Measurements from ENCODE around the gene GRIP2. TPM values are rescaled to one million over a fixed set of nuclear protein-coding genes. Genes with fewer than 3 reads are reported as not detected.

The GRIP2 gene
- total RNA-seq, 1 experiment from 2014 or later = not detected

- no peaks in the 10 kb centered on the region for H3K4me1 Mint-ChIP-seq (ENCODE audit: insufficient read depth, unreplicated experiment)
- TF ChIP-seq, protein P1, sequence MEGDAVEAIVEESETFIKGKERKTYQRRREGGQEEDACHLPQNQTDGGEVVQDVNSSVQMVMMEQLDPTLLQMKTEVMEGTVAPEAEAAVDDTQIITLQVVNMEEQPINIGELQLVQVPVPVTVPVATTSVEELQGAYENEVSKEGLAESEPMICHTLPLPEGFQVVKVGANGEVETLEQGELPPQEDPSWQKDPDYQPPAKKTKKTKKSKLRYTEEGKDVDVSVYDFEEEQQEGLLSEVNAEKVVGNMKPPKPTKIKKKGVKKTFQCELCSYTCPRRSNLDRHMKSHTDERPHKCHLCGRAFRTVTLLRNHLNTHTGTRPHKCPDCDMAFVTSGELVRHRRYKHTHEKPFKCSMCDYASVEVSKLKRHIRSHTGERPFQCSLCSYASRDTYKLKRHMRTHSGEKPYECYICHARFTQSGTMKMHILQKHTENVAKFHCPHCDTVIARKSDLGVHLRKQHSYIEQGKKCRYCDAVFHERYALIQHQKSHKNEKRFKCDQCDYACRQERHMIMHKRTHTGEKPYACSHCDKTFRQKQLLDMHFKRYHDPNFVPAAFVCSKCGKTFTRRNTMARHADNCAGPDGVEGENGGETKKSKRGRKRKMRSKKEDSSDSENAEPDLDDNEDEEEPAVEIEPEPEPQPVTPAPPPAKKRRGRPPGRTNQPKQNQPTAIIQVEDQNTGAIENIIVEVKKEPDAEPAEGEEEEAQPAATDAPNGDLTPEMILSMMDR (IDR thresholded peaks at IDR 0.05; ENCODE audit: unreplicated experiment) = no peak
- POLR2A ChIA-PET = no interaction called here
- H3K9me3 Mint-ChIP-seq (ENCODE audit: unreplicated experiment) = no peaks in the 10 kb centered on the region
- intact Hi-C loops (cut with micrococcal nuclease) = no loop called here
- CTCF ChIA-PET = interaction anchor here (0.6 to 0.8 kb wide), 2 partner anchors 45 to 160 kb away, joined by 3 to 5 read pairs; no protein-coding TSS in a partner anchor
- H3K27me3 Mint-ChIP-seq (ENCODE audit: insufficient read depth, unreplicated experiment) = peaks cover 9% of the 10 kb centered on the region
- no peak overlapping the region for H3K27ac Mint-ChIP-seq (ENCODE audit: low read depth, unreplicated experiment)
- DNase-seq (ENCODE audit: unreplicated experiment) = no peak
- no peak overlapping the region for H3K4me3 Mint-ChIP-seq (ENCODE audit: unreplicated experiment)
- H3K36me3 Mint-ChIP-seq (ENCODE audit: insufficient read depth, unreplicated experiment) = peaks cover 4% of the 10 kb centered on the region
- BruUV-seq (replicated peaks) = no TSS peak
Measured at GRCh38 chr3:14513566-14514322, 26.4 kb downstream of the GRIP2 start.

DNA sequence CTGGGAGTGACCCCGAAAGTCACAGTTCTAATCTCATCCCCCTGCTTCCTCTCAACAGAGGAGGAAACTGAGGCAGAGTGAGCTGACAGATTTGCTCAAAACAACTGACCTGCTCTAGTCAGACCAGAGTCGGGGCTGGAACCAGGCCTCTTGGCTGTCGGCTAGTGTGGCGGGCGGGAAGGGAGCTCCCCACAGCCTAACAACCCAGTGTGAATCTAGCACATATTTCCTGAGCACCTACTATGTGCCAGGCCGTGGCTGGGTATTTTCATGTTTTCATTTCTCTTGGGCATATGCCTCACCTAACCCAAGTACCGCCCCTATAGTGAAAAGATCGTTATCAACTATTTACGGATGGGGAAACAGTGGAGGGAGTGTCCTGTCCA lies 27.2 kb downstream of the GRIP2 start:
- Mint-ChIP-seq H3K4me3 (ENCODE audit: unreplicated experiment) (no peak overlapping the region), H3K9me3 (ENCODE audit: unreplicated experiment) (no peaks in the 10 kb centered on the region), H3K4me1 (ENCODE audit: insufficient read depth, unreplicated experiment) (no peaks in the 10 kb centered on the region), H3K27ac (ENCODE audit: low read depth, unreplicated experiment) (no peak overlapping the region), H3K27me3 (ENCODE audit: insufficient read depth, unreplicated experiment) (peaks cover under 1% of the 10 kb centered on the region), H3K36me3 (ENCODE audit: insufficient read depth, unreplicated experiment) (peaks cover 4% of the 10 kb centered on the region)
- TF ChIP-seq, protein P1 (IDR thresholded peaks at IDR 0.05; ENCODE audit: unreplicated experiment) = no peak
- intact Hi-C loops (cut with micrococcal nuclease) = no loop called here
- DNase-seq (ENCODE audit: unreplicated experiment) = no peak
- ChIA-PET POLR2A (no interaction called here), CTCF (interaction anchor here (0.6 kb wide), 2 partner anchors 44 to 138 kb away, joined by 3 read pairs; no protein-coding TSS in a partner anchor)
- BruUV-seq (replicated peaks) = no TSS peak

GRCh38 chr3:14512281-14512941 lies 27.7 kb downstream of the GRIP2 start:
- TF ChIP-seq, protein P1 (IDR thresholded peaks at IDR 0.05; ENCODE audit: unreplicated experiment) = no peak
- Mint-ChIP-seq H3K36me3 (ENCODE audit: insufficient read depth, unreplicated experiment) (peaks cover 4% of the 10 kb centered on the region), H3K9me3 (ENCODE audit: unreplicated experiment) (no peaks in the 10 kb centered on the region), H3K27ac (ENCODE audit: low read depth, unreplicated experiment) (no peak overlapping the region), H3K4me3 (ENCODE audit: unreplicated experiment) (no peak overlapping the region), H3K27me3 (ENCODE audit: insufficient read depth, unreplicated experiment) (no peaks in the 10 kb centered on the region), H3K4me1 (ENCODE audit: insufficient read depth, unreplicated experiment) (no peaks in the 10 kb centered on the region)
- DNase-seq (ENCODE audit: unreplicated experiment) = no peak
- BruUV-seq (replicated peaks) = no TSS peak
- ChIA-PET CTCF (interaction anchor here (0.6 to 1.4 kb wide), 2 partner anchors 138 to 409 kb away, joined by 3 read pairs; no protein-coding TSS in a partner anchor), POLR2A (no interaction called here)
- intact Hi-C loops (cut with micrococcal nuclease) = no loop called here

DNA sequence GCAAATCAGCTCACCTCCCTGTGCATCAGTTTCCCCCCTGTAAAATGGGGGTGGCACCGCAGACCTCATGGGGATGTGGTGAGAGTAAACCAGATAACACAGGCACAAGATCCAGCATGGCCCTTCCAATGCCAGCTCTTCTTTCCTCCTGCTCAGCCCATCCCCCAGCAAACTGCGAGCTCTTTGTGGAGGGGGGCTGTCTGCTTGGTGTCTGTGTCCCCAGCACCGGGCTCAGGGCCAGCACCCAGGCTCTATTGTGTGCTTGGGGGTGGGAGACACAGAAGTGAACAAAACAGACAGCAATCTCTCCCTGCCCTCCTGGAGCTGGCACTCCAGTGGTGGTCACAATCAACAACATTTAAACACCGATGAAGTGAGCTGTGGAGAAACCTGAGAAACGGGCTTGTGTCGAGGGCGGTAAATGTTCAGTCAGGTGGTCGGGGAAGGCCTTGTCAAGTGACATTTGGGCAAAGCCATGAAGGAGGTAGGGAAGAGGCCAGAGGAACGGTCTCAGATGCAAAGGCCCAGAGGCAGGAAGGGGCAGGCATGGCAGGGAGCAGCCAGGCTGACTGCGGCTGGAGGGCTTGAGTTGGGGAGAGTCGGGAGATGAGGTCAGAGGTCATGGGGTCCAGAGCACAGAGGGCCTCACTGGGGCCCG lies 28.4 kb downstream of the GRIP2 start:
- intact Hi-C loops (cut with micrococcal nuclease) = no loop called here
- CTCF ChIA-PET = interaction anchor here (0.6 to 1.4 kb wide), 3 partner anchors 12 to 413 kb away, joined by 3 to 4 read pairs (median 3); no protein-coding TSS in a partner anchor
- Mint-ChIP-seq H3K27me3 (ENCODE audit: insufficient read depth, unreplicated experiment) (no peaks in the 10 kb centered on the region), H3K4me1 (ENCODE audit: insufficient read depth, unreplicated experiment) (no peaks in the 10 kb centered on the region), H3K4me3 (ENCODE audit: unreplicated experiment) (no peak overlapping the region), H3K27ac (ENCODE audit: low read depth, unreplicated experiment) (no peak overlapping the region), H3K9me3 (ENCODE audit: unreplicated experiment) (no peaks in the 10 kb centered on the region), H3K36me3 (ENCODE audit: insufficient read depth, unreplicated experiment) (peaks cover 4% of the 10 kb centered on the region)
- POLR2A ChIA-PET = no interaction called here
- no TSS peak for BruUV-seq (replicated peaks)
- TF ChIP-seq, protein P1 (IDR thresholded peaks at IDR 0.05; ENCODE audit: unreplicated experiment) = no peak
- DNase-seq (ENCODE audit: unreplicated experiment) = no peak

All from MCF 10A (cell line).